Panc1 (cell line): ENCODE data around the gene C1orf226. TPM values are rescaled to one million over a fixed set of nuclear protein-coding genes. Genes with fewer than 3 reads are reported as not detected.

Experiments used
- ATAC-seq: fragments of 200-7000 bp; cut with Tn5 transposase; 2 replicates; pipeline ENCODE4 v1.9.1; 2020; ENCODE audit warnings: mild to moderate bottlenecking, moderate library complexity
- BruUV-seq: library from RNA; stranded (reverse); fragments of 400-500 nt; replicated peaks from 2 replicates; lab custom pipeline; 2021; lab: Mats Ljungman, UMichigan
- CTCF ChIA-PET: fragments of 300-600 bp; sonication (Branson Sonifier 250); formaldehyde crosslinking; loops from one replicate; lab custom pipeline; 2022; ENCODE audit warnings: antibody characterized with exemption; lab: Charles Lee
- POLR2A ChIA-PET: fragments of 300-600 bp; sonication (Branson Sonifier 250); formaldehyde crosslinking; loops from one replicate; lab custom pipeline; 2022; ENCODE audit warnings: antibody characterized with exemption; lab: Charles Lee
- DNase-seq: peaks from one replicate; pipeline ENCODE4 v3.0.0-alpha.2; 2010; ENCODE audit warnings: low read depth, low spot score
- H3K27ac ChIP-seq: 2 replicates; pipeline ENCODE4 v1.5.1; 2011; ENCODE audit warnings: mild to moderate bottlenecking, low read length, inconsistent platforms
- H3K27me3 ChIP-seq: fragments of 200-500 bp; sonication (Bioruptor generic); 2 replicates; pipeline ENCODE4 v1.6.0; 2014; ENCODE audit warnings: low read length, inconsistent platforms; ENCODE audit not compliant: control insufficient read depth, insufficient read depth
- H3K36me3 ChIP-seq: fragments of 200-500 bp; sonication (Bioruptor generic); 2 replicates; pipeline ENCODE4 v1.5.1; 2014; ENCODE audit warnings: inconsistent platforms, mild to moderate bottlenecking, low read length, moderate library complexity; ENCODE audit not compliant: control insufficient read depth, insufficient read depth
- H3K4me1 ChIP-seq: 2 replicates; pipeline ENCODE4 v1.5.1; 2011; ENCODE audit warnings: inconsistent platforms, mild to moderate bottlenecking, low read length, moderate library complexity; ENCODE audit not compliant: control insufficient read depth, insufficient read depth
- H3K4me3 ChIP-seq, 2 experiments: 2 replicates each; pipeline ENCODE4 v1.5.1; 2011 to 2012; ENCODE audit warnings: low read depth in 2 of 2, low read length in 2 of 2, mild to moderate bottlenecking in 2 of 2, inconsistent platforms in 1 of 2, moderate library complexity in 1 of 2
- H3K9me3 ChIP-seq: fragments of 200-500 bp; sonication (Bioruptor generic); 2 replicates; pipeline ENCODE4 v1.5.1; 2014; ENCODE audit warnings: low read depth, mild to moderate bottlenecking, inconsistent platforms, low read length, moderate library complexity; ENCODE audit not compliant: control insufficient read depth, insufficient read depth
- CTCF ChIP-seq: fragments of 450-650 bp; IDR thresholded peaks from 2 replicates; pipeline ENCODE4 v1.5.1; 2017; ENCODE audit warnings: mild to moderate bottlenecking
- POLR2AphosphoS5 ChIP-seq: IDR thresholded peaks from 2 replicates; pipeline ENCODE4 v1.6.1; 2012; ENCODE audit warnings: mild to moderate bottlenecking, low read depth, low read length, moderate library complexity
- SIN3A ChIP-seq: IDR thresholded peaks from 2 replicates; pipeline ENCODE4 v1.6.1; 2012; ENCODE audit warnings: low read depth, mild to moderate bottlenecking, low read length, moderate library complexity, borderline replicate concordance; ENCODE audit not compliant: insufficient read depth
- TCF7L2 ChIP-seq: IDR thresholded peaks from 2 replicates; pipeline ENCODE4 v1.6.1; 2011; ENCODE audit warnings: mild to moderate bottlenecking, low read depth, low read length, inconsistent platforms
- in situ Hi-C: cut with HindIII; loops from 2 replicates; pipeline ENCODE4 v1.10.0; 2016; ENCODE audit warnings: low sequenced_read_pairs, low pct_unique_long_range_greater_than_20kb
- intact Hi-C: fragments of 100-400 bp; cut with micrococcal nuclease; formaldehyde crosslinking; loops from one replicate; pipeline ENCODE4 v1.10.0; 2022; ENCODE audit not compliant: unreplicated experiment
- total RNA-seq: library from RNA; stranded (reverse); gene quantifications from one replicate; pipeline ENCODE4 v1.2.1, GENCODE V29; 2021; ENCODE audit not compliant: unreplicated experiment
- TF ChIP-seq, protein P1 (sequence below), 2 experiments: IDR thresholded peaks; 2 replicates each; pipeline ENCODE4 v1.6.1; 2011 to 2012; ENCODE audit warnings: low read depth in 2 of 2, control low read depth in 1 of 2, low read length in 1 of 2, mild to moderate bottlenecking in 1 of 2, moderate library complexity in 1 of 2; ENCODE audit not compliant: insufficient read depth in 1 of 2

The C1orf226 gene
- total RNA-seq, 1 experiment from 2014 or later = 38.4 TPM

- in situ Hi-C loops (no loop called here), intact Hi-C loops (no loop called here)
- Histone ChIP-seq H3K9me3 (no peaks in the 10 kb centered on the region), H3K4me3 (no peak overlapping the region), H3K27ac (no peak overlapping the region), H3K36me3 (peaks cover 2% of the 10 kb centered on the region; the same call in 1 of the 2 replicates), H3K4me1 (no peaks in the 10 kb centered on the region), H3K27me3 (no peaks in the 10 kb centered on the region)
- ATAC-seq (no peak), DNase-seq (no peak)
- no TSS peak for BruUV-seq
- ChIA-PET POLR2A (no interaction called here), CTCF (interaction anchor here (0.5 kb wide), 1 partner anchor 37 kb away, joined by 5 read pairs; no protein-coding TSS in a partner anchor)
- TF ChIP-seq, protein P1, sequence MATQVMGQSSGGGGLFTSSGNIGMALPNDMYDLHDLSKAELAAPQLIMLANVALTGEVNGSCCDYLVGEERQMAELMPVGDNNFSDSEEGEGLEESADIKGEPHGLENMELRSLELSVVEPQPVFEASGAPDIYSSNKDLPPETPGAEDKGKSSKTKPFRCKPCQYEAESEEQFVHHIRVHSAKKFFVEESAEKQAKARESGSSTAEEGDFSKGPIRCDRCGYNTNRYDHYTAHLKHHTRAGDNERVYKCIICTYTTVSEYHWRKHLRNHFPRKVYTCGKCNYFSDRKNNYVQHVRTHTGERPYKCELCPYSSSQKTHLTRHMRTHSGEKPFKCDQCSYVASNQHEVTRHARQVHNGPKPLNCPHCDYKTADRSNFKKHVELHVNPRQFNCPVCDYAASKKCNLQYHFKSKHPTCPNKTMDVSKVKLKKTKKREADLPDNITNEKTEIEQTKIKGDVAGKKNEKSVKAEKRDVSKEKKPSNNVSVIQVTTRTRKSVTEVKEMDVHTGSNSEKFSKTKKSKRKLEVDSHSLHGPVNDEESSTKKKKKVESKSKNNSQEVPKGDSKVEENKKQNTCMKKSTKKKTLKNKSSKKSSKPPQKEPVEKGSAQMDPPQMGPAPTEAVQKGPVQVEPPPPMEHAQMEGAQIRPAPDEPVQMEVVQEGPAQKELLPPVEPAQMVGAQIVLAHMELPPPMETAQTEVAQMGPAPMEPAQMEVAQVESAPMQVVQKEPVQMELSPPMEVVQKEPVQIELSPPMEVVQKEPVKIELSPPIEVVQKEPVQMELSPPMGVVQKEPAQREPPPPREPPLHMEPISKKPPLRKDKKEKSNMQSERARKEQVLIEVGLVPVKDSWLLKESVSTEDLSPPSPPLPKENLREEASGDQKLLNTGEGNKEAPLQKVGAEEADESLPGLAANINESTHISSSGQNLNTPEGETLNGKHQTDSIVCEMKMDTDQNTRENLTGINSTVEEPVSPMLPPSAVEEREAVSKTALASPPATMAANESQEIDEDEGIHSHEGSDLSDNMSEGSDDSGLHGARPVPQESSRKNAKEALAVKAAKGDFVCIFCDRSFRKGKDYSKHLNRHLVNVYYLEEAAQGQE (IDR thresholded peaks at IDR 0.05; ENCODE audit: insufficient read depth in 1 of 2, low read depth in 2 of 2, low read length in 1 of 2) = no peak
- TF ChIP-seq CTCF = no peak
- TF ChIP-seq TCF7L2 = no peak
- no peak for TF ChIP-seq POLR2AphosphoS5
- TF ChIP-seq SIN3A = no peak
Measured at GRCh38 chr1:162368451-162368850, 13.1 kb upstream of the C1orf226 start.

GRCh38 chr1:162369571-162369970 lies 12.0 kb upstream of the C1orf226 start:
- H3K27ac ChIP-seq = no peak overlapping the region
- DNase-seq = no peak
- no peaks in the 10 kb centered on the region for H3K9me3 ChIP-seq
- no peak overlapping the region for H3K4me3 ChIP-seq
- no TSS peak for BruUV-seq
- TF ChIP-seq CTCF = no peak
- TF ChIP-seq POLR2AphosphoS5 = no peak
- TF ChIP-seq SIN3A = no peak
- TF ChIP-seq, protein P1 (IDR thresholded peaks at IDR 0.05; ENCODE audit: insufficient read depth in 1 of 2, low read depth in 2 of 2, low read length in 1 of 2) = no peak
- no peak for TF ChIP-seq TCF7L2
- no peak for ATAC-seq
- ChIA-PET CTCF (no interaction called here), POLR2A (no interaction called here)
- H3K4me1 ChIP-seq = no peaks in the 10 kb centered on the region
- intact Hi-C loops = no loop called here
- no peaks in the 10 kb centered on the region for H3K27me3 ChIP-seq
- in situ Hi-C loops = no loop called here
- peaks cover 2% of the 10 kb centered on the region; the same call in 1 of the 2 replicates for H3K36me3 ChIP-seq
